GM21528 (cell line): ENCODE results near the gene THBS1.

ENCODE experiments used
- ATAC-seq: cut with Tn5 transposase; IDR thresholded peaks from one replicate; pipeline ENCODE4 v1.9.1; 2021; ENCODE audit warnings: mild to moderate bottlenecking, moderate library complexity; ENCODE audit not compliant: unreplicated experiment, low FRiP score

Gene THBS1

DNA sequence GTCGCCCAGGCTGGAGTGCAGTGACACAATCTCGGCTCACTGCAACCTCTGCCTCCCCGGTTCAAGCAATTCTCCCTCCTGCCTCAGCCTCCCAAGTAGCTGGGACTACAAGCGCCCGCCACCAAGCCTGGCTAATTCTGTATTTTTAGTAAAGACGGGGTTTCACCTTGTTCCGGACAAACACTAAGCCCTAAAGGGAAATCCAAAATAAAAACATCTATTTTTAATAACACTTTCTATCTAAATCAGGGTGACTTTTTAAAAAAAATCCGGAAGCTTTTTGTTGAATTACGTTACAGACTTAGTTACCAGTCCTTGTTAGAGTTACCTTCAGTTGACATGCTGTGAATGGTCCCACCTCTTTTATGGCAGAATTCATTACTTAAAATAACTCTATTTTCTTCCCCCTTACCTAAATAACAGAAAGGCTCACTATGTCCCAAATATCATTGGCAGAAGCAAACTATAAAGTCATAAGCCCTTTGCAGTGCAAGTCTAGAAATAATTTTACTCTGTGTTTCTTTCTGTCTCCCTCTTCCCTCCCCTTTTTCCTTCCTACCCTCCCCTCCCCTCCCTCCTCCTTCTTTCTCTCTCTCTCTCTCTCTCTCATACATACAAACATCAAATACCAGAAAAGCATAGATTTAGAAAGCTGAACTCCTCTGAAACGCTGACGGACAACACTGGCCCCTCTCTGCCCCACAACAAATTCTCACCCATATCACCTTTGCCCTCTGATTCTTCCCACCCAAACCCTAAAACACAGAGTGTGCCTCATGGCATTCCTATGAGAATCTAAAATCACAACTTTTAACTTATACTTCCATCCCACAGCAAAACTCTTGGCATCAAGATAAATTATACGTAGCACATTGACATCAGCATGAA, 18.3 kb downstream of the THBS1 start:
- ATAC-seq, result no peak

DNA sequence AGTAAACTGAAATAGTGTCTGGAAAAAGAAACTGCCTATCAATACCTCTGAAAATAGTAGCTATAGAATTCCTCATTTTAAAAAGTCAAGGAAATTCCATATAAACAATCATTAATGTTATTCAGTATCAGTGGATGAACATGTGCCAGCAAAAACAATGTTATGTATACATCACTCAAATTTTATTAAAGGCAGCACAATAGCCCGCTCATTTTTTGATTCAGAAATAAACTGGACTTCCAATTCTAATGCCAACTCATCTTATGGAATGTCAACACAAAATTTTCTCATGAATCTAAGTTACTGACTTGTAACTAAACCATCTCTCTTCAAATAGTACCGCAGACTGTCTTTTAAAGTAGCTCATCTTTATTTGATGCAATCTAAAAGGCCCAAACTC, 19.0 kb downstream of the THBS1 start:
- ATAC-seq, result no peak

DNA sequence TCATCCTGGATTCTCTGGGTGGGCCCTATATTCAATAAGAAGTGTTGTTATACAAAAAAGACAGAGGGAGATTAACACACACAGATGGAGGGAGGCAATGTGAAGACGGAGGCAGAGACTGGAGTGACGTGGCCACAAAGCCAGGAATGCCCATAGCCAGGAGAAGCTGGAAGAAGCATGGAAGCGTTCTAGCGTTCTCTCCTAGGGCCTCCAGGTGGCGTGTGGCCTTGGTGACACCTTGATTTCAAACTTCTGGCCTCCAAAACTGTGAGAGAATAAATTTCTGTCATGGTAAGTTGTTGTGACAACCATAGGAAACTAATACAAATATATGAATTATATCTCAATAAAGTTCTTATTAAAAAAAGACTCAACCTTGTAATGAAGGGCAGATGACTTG, 21.3 kb downstream of the THBS1 start:
- ATAC-seq, result no peak

DNA sequence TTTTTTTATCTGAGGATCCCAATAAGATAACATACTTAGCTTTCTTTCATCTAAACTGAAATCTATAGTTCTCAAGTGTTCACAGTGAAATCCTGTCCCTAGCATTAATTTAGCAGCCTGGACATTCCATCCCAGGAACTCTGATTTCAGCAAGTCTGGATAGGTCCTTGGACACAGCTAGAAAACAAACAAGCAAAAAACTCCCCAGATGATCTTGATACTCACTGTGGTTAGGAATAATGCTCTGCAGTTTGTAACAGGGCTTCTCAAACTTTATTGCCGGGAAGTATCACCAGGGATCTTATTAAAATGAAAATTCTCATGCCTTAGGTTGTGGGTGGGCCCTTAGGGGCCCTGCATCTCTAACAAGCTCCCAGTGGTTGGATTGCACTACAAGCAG, 24.3 kb downstream of the THBS1 start:
- ATAC-seq, result no peak

DNA sequence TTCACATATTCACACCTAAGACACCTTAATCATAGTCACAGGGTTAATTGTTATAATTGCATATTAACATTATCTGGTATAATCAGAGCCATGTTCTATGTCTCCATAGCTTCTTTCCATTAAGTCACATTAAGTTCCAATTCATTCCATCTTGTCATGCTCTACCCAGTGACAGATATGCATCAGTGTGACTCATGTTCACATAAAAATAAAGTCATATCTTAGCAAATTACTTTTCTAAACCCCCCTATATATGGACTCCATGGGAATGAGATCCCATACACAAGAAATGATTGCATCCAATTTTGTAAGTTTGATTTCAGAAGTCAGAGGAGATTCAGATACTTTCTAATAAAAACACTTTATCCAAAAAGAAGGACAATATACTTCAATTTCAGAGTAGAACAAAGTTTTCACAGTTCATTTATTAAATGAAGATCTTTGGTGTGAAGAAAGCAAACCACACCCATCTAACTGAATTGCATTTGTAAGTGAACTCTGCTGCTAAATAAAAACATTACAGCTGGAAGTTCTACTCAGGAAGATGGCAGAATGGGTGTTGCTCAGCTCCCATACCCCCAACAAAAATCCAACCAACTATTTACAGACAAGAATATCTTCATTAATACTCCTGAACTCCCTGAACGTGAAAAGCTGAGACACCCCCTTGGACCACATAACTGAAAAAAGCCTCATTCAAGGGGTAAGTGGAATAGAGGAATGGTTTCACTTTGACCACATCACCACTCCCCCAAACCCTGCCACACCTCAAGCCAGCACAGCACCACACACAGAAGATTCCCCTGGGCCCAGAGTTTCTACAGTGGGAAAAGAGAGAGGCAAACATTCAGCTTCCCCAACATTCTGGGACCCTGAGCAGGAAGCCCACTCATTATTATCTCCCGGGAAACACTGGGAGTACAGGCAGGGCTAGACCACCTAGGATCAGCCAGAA, 27.6 kb downstream of the THBS1 start:
- ATAC-seq, result no peak

DNA sequence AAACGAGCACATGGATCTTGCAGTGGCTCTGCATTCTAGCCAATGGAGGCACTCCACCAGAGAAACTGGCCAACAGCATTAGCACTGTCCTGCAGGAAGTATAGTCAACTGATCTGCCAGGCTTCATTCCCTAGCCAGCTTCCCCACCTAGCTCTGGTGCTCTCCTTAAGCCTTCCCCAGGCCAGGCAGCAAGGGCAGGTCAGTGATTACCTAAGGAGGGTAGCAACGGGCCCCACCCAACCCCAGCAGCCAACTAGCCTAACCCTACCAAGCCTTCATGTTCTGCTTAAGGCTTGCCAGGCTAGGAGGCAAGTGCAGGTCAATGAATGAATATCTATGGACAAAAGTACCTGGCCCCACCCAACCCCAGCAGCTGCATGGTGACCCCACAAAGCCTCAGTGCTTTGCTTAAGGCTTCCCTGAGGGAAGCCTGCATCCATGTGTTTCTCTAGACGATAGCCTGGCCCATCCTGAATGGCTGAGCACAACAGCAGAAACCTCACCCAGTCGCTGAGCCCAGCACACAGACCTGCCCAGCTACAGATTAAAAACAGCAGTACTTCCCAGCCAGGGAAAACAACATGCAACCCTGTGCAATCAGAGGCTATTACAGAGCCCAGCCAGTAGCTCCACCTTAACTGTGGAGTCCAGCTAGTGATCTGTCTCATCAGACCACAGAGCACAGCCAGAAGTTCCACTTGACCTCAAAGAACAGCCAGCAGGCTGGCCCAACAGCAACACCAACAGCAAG, 28.5 kb downstream of the THBS1 start:
- ATAC-seq, result no peak

DNA sequence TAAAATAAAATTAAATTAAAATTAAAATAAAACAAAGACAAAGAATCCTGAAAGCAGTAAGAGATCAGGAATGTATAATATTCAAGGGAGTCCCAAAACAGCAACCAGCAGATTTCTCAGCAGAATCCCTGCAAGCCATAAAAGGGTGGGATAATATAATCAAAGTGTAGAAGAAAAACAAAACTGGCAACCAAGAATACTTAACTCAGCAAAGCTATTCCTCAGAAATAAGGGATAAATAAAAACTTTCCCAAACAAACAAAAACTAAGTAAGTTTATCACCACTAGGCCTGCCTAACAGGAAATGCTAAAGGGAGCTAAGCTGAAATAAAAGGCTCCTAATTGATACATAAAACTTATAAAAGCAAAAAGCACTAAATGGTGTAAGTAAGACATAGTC, 29.8 kb downstream of the THBS1 start:
- ATAC-seq, result no peak

DNA sequence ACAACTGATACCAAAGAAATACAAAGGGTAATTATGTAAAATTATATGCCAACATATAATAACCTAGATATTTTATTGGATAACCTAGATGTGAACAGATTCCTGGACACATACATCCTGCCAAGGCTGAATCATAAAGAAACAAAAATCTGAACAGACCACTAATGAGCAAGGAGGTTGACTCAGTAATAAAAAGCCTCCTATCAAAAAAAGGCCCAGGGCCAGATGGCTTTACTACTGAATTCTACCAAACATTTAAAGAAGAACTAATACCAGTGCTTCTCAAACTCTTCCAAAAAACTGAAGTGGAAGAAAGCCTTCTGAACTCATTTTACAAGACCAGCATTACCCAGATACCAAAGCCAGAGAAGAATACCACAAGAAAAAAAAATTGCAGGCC, 32.4 kb downstream of the THBS1 start:
- no peak for ATAC-seq

DNA sequence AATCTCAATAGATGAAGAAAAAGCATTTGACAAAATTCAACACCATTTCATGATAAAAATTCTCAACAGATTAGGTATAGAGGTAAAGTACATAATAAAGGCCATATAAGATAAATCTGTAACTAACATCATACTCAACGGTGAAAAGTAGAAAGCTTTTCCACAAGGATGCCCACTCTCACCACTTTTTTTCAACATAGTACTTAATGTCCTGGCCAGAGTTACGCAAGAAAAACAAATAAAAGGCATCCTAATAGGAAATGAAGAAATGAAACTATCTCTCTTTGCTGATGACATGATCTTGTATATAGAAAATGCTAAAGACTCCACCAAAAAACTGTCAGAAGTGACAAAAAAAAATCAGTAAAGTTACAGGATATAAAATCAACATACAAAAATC, 33.0 kb downstream of the THBS1 start:
- ATAC-seq, result no peak

DNA sequence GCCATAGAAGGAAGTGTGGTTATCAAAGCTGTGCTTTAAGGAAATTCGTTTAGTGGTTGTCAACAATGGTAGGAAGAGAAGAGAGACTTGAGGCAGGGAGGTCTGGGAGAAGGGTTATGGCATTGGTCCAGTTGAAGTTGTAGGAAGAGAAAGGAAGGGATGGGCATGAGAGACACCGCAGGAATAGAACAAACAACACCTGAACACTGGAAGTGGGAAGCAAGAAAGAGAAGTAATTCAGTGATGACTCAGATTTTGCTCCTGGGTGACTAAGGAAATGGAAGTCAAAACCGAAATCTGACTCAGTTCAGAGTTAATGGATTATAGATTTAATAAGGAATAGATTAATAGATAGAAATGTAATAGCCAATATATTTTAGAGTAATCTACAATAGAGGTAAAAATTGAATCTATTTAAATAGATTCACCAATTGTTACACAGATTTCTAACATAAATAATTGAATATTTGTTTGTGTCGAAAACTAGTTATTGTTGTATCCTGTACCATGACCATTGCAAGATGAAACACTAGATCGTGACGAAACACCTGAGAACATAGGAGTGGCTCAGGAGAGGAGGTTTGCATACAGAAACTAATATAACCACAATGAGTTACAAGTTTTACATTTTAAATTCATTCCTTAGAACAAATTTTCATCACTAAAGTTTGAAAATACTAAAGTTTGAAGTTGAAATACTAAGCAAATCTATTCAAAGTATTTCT, 36.0 kb downstream of the THBS1 start:
- ATAC-seq, result no peak

DNA sequence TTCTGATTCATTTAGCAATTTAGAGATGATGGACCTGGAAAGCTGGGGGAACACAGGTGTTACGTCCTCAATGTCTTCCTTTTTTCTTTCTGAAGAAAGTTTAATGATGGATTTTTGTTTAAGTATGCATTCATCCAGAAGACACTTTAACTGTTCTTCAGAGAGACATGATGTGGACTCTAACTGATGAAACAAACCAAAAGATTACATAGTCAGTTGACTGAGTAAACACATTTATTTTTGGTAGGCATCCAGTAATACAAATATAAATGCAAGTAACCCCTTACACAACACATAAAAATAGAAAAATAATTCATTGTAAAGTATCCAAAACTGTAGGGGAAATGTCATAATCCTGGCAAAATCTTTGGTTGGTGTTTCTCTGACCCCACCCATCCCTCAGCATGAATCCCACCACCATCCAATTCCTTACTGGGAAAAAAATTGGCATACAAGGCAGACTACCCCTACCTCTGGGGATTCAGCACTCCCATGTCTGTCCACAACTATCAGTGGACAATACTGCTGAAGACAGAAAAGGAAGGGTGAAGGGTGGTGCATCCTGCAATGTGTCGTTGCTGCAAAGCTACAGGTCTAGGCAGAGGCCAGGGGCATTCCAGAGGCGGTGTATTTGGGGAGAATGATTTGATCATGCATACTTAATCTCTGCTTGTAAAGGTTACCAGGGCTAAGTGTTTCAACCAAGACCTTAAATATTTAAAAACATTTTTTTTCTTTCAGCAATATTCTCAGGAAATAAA, 37.4 kb downstream of the THBS1 start:
- no peak for ATAC-seq

DNA sequence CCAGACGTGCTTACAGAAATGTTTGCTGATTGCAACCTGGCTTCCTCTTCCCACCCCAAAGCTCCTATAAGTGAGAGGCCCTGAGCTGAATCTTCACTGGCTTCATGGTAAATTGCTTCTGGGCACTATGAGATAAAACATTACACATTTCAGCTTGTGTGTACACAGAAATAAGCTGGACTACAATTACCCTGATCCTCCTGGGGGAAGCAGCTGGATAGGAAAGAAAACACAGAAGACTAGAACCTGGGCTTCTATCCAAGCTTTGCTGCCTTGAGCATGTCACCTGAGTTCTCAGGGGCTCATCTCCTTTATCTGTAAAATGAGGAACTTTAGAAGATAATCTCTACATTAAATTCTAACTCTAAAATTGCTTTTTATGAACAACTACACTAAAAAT, 40.3 kb downstream of the THBS1 start:
- no peak for ATAC-seq

DNA sequence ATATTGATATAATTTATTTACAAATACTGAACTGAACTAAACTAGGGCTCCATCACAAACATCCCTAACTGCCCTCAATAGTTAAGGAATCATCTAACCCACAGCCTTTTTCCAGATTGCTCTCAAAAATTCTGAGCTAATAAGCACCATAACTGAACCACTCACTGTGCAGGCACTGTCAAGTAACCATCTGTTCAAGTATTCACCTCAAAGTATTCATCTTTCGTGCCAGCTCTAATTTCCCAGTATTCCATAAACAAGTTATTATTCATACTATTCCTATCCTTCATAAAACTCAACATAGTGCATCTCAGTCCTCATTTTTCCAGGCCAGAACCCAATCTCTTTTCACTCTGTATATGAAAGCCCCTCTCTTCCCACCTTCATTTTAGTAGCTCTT, 41.1 kb downstream of the THBS1 start:
- ATAC-seq, result no peak

DNA sequence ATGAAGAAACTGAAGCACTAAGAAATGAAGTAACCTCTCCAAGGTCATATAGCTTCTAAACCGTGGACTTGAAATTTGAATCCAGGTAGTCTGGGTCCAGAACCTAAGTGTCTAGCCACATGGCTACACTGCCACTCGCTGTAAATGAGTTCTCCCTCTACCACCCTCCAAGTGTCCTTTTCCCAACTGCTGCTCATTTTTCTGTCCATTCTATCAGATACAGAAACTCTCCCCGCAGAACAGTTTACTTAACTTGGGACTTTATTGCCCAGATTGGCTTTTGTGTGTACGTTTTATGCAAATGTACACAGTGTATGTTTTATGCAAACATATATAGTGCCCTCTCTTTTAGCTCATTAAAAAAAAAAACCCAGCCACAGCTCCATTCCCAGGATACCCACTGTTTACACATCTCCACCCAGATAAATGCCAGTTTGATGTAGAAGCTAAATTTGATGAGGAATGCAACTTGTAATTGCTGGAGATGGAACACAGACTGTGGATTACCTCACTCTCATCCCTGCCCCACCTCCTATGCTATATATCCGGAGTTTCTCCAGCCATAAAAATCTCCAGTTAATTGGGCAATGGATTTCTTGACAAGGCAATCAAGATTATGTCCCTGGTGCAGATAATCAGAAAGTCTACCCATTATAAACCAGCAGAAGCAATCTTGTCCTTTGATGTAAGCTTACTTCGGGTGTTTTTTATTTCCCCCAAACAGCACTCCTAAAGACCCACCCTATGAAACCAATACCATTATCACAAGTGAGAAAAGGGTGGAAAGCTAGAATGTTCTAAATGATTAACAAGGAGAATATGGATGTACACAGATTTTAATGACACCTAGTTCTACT, 42.0 kb downstream of the THBS1 start:
- no peak for ATAC-seq

DNA sequence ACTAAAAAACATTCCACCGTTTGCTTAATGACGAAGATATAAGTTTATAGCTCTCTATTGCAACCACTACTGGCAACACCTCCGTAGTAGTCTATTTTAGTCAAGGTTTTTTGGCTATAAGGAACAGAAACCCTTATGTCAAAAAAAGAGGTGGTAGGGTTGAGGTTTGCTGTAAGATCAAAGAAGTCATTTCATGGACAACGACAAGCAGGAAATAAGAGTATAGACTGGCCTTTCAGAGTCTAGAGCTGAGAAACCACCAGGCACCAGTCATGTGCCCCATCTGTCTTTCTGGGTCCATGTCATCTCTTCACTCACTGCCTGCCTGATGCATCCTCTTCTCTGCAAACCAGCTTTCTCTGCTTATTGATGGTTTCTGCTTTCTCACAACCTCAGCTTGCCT, 42.7 kb downstream of the THBS1 start:
- peak; percentile 85 for ATAC-seq

DNA sequence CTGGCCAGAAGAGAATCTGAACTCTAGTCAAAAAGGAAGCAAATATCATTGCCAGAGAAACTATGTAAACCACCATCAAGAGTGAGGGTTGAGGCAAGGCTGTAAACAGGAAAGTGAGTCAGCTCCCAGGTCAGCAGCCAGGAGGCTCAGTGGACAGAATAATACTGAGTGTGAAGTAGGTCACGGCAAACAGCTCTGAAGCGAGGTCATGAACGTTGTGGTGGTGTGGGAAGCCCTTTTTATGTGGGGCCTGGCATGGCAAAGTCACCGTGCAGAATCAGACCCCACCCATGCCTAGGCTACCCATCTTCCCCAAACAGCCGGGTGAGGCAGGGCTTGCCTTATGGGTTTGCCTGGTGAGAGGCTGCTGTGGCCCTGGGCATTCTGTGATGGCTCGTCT, 43.9 kb downstream of the THBS1 start:
- no peak for ATAC-seq

DNA sequence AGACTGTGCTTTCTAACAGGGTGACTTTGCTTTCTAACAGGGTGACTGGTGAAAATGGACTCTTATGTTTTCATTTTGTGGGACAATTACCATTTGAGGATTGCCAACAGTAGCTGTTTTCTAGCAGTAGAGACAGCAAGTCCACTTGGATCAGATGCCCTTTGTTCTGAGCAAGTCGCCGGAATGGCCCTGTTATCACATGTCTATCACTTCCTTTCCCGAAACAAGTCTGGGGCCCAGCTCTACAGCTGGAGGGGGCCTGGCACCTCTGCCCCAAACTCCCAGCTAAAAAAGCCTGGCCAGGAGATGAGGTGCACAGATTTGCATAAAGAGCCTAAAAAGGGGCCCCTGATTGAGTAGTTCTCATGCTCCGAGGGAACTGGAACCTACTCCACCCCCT, 44.6 kb downstream of the THBS1 start:
- no peak for ATAC-seq

DNA sequence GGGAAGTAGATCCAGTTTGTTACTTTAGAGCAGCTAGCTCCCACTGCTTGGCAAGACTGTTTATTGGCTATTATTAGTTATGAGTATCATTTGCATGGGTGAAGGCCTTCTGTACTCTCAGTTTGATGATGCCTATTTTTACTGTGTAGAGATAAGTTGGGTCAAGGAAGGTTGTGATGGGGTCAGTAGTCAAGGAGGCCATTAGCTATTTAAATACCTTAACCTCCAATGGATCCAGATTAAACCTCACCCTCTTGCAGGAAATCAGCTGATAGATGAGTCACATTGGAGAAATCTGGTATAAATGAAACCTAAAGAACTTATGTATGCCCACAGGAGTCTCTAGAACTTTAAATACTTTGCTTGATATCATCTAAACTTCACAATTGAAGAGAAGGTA, 45.0 kb downstream of the THBS1 start:
- no peak for ATAC-seq
